SK-N-SH treated with all-trans-retinoic acid at 6 μM for 48 hours (cell line): ENCODE data around the gene TOP1.

Experiments used
- ATAC-seq: fragments of 200-7000 bp; cut with Tn5 transposase; 3 replicates; pipeline ENCODE4 v1.9.1; 2020; ENCODE audit warnings: mild to moderate bottlenecking, moderate library complexity
- ARNTL ChIP-seq: fragments of 450-650 bp; formaldehyde crosslinking; IDR thresholded peaks from 2 replicates; pipeline ENCODE4 v1.5.0; 2020; ENCODE audit warnings: low read depth, mild to moderate bottlenecking, moderate library complexity, borderline replicate concordance
- BACH2 ChIP-seq: fragments of 250-450 bp; sonication (Bioruptor Pico); IDR thresholded peaks from 2 replicates; pipeline ENCODE4 v1.9.0; 2021; ENCODE audit warnings: mild to moderate bottlenecking, borderline replicate concordance
- CSDC2 ChIP-seq: fragments of 250-450 bp; sonication (Bioruptor Pico); IDR thresholded peaks from 2 replicates; pipeline ENCODE4 v1.5.0; 2020; ENCODE audit warnings: mild to moderate bottlenecking, moderate library complexity
- ESRRG ChIP-seq: fragments of 250-450 bp; sonication (Bioruptor Pico); IDR thresholded peaks from 2 replicates; pipeline ENCODE4 v1.6.1; 2021; ENCODE audit warnings: mild to moderate bottlenecking
- GLIS3 ChIP-seq: fragments of 250-450 bp; sonication (Bioruptor Pico); IDR thresholded peaks from 2 replicates; pipeline ENCODE4 v1.5.0; 2020; ENCODE audit warnings: mild to moderate bottlenecking, moderate library complexity
- OSR1 ChIP-seq: fragments of 250-450 bp; sonication (Bioruptor Pico); IDR thresholded peaks from 2 replicates; pipeline ENCODE4 v1.8.0; 2022; ENCODE audit warnings: moderate library complexity, mild to moderate bottlenecking, inconsistent platforms
- PPARA ChIP-seq: fragments of 250-450 bp; sonication (Bioruptor Pico); IDR thresholded peaks from 2 replicates; pipeline ENCODE4 v1.5.0; 2020; ENCODE audit warnings: mild to moderate bottlenecking, borderline replicate concordance
- RARB ChIP-seq: fragments of 250-450 bp; sonication (Bioruptor Pico); IDR thresholded peaks from 2 replicates; pipeline ENCODE4 v1.8.0; 2021; ENCODE audit warnings: mild to moderate bottlenecking, moderate library complexity
- SNAI2 ChIP-seq: fragments of 250-450 bp; sonication (Bioruptor Pico); IDR thresholded peaks from 2 replicates; pipeline ENCODE4 v1.5.0; 2020; ENCODE audit warnings: mild to moderate bottlenecking, moderate library complexity
- TCF4 ChIP-seq: fragments of 250-450 bp; sonication (Bioruptor Pico); IDR thresholded peaks from 2 replicates; pipeline ENCODE4 v1.8.0; 2021; ENCODE audit warnings: mild to moderate bottlenecking, moderate library complexity, borderline replicate concordance
- TOX ChIP-seq: fragments of 250-450 bp; sonication (Bioruptor Pico); IDR thresholded peaks from 2 replicates; pipeline ENCODE4 v1.8.0; 2021; ENCODE audit warnings: mild to moderate bottlenecking, moderate library complexity, borderline replicate concordance
- ZC3H10 ChIP-seq: fragments of 250-450 bp; sonication (Bioruptor Pico); IDR thresholded peaks from 2 replicates; pipeline ENCODE4 v1.5.1; 2021; ENCODE audit warnings: mild to moderate bottlenecking, moderate library complexity
- ZFP3 ChIP-seq: fragments of 250-450 bp; sonication (Bioruptor Pico); IDR thresholded peaks from 2 replicates; pipeline ENCODE4 v1.5.0; 2020; ENCODE audit warnings: mild to moderate bottlenecking, moderate library complexity
- ZFP30 ChIP-seq: fragments of 450-650 bp; formaldehyde crosslinking; IDR thresholded peaks from 2 replicates; pipeline ENCODE4 v1.5.0; 2022; ENCODE audit warnings: mild to moderate bottlenecking, moderate library complexity
- ZNF565 ChIP-seq: fragments of 450-650 bp; formaldehyde crosslinking; conservative IDR thresholded peaks from 2 replicates; pipeline ENCODE4 v1.5.0; 2020; ENCODE audit warnings: low read depth, mild to moderate bottlenecking, moderate library complexity
- ZNF70 ChIP-seq: fragments of 450-650 bp; formaldehyde crosslinking; IDR thresholded peaks from 2 replicates; pipeline ENCODE4 v1.5.0; 2020; ENCODE audit warnings: mild to moderate bottlenecking, moderate library complexity
- ZNF8 ChIP-seq: fragments of 450-650 bp; formaldehyde crosslinking; IDR thresholded peaks from 2 replicates; pipeline ENCODE4 v1.5.0; 2020; ENCODE audit warnings: mild to moderate bottlenecking, moderate library complexity
- TF ChIP-seq, protein P1 (sequence below): fragments of 250-450 bp; sonication (Bioruptor Pico); IDR thresholded peaks from 2 replicates; pipeline ENCODE4 v1.5.0; 2020; ENCODE audit warnings: mild to moderate bottlenecking, moderate library complexity
- TF ChIP-seq, protein P2 (sequence below): fragments of 250-450 bp; sonication (Bioruptor Pico); IDR thresholded peaks from 2 replicates; pipeline ENCODE4 v1.8.0; 2020; ENCODE audit warnings: mild to moderate bottlenecking, moderate library complexity, borderline replicate concordance
- TF ChIP-seq, protein P3 (sequence below): fragments of 250-450 bp; sonication (Bioruptor Pico); IDR thresholded peaks from 2 replicates; pipeline ENCODE4 v1.5.1; 2021; ENCODE audit warnings: mild to moderate bottlenecking, moderate library complexity
- TF ChIP-seq, protein P4 (sequence below): fragments of 250-450 bp; sonication (Bioruptor Pico); IDR thresholded peaks from 2 replicates; pipeline ENCODE4 v1.8.0; 2021; ENCODE audit warnings: low read depth, mild to moderate bottlenecking, moderate library complexity, borderline replicate concordance

The TOP1 gene

DNA sequence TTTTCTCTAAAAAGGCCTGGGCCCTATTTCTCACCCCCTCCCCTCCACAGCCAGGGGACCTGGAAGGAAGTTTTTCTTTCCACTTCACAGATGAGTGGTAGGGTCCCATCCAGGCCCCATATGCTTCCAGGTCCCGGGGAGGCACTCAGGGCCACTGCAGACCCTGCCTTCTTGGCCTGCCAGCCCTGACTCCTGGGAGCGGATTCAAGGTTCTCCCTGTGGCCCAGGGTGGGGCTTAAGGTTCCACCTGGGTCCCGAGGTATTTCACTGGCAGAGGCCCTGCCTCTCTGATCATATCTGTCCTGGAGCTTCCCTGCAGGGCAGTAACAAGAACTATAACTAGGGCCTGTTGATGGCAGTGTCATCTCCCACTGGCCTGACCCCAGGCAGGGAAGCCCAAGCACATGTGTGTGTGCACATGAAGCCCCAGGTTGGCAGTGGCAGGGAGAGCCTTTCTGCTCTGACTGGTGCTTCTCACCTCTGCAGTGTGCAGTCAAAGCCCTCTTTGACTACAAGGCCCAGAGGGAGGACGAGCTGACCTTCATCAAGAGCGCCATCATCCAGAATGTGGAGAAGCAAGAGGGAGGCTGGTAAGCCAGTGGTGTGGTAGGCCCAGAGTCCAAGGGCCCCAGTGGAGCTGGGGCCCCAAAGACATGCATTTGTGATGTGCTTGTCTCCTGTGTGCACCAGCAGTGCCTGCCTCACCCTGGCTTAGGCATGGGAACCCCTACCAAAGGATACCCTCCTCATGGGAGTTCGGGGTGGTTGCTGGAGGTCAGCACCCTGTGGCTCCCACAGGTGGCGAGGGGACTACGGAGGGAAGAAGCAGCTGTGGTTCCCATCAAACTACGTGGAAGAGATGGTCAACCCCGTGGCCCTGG lies 139.9 kb downstream of the TOP1 start (continued):
- TF ChIP-seq RARB (CRISPR knock-in tag) (no peak), PPARA (CRISPR knock-in tag) (no peak)

DNA sequence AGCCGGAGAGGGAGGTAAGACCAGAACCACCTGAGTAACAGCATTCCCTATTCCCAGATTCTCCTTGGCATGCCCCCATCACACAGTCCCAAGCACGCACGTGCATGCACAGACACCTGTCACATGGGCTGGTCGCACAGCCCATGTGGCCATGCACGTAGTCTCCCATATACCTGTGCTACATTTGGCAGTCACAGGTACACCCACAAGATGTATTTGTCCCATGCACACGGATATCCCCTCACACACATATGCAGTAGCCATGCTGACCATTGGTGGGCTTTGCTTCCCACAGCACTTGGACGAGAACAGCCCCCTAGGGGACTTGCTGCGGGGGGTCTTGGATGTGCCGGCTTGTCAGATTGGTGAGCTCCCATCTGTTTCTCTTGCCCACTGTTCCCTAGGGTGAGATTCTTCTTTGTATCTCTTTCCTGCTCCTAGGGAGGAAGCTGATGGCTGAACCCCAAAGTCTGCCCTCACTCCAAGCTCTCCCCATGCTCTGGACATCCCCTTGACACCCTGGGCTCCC lies 140.6 kb downstream of the TOP1 start:
- no peak for ATAC-seq
- no peak for TF ChIP-seq RARB (CRISPR knock-in tag)
- no peak for TF ChIP-seq TCF4 (CRISPR knock-in tag)
- TF ChIP-seq OSR1 (CRISPR knock-in tag): no peak
- no peak for TF ChIP-seq PPARA (CRISPR knock-in tag)
- no peak for TF ChIP-seq ZFP30
- TF ChIP-seq ZNF8: no peak
- no peak for TF ChIP-seq ESRRG (CRISPR knock-in tag)
- no peak for TF ChIP-seq TOX (CRISPR knock-in tag)
- TF ChIP-seq, protein P1, sequence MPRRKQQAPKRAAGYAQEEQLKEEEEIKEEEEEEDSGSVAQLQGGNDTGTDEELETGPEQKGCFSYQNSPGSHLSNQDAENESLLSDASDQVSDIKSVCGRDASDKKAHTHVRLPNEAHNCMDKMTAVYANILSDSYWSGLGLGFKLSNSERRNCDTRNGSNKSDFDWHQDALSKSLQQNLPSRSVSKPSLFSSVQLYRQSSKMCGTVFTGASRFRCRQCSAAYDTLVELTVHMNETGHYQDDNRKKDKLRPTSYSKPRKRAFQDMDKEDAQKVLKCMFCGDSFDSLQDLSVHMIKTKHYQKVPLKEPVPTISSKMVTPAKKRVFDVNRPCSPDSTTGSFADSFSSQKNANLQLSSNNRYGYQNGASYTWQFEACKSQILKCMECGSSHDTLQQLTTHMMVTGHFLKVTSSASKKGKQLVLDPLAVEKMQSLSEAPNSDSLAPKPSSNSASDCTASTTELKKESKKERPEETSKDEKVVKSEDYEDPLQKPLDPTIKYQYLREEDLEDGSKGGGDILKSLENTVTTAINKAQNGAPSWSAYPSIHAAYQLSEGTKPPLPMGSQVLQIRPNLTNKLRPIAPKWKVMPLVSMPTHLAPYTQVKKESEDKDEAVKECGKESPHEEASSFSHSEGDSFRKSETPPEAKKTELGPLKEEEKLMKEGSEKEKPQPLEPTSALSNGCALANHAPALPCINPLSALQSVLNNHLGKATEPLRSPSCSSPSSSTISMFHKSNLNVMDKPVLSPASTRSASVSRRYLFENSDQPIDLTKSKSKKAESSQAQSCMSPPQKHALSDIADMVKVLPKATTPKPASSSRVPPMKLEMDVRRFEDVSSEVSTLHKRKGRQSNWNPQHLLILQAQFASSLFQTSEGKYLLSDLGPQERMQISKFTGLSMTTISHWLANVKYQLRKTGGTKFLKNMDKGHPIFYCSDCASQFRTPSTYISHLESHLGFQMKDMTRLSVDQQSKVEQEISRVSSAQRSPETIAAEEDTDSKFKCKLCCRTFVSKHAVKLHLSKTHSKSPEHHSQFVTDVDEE: no peak
- TF ChIP-seq ARNTL (CRISPR knock-in tag): no peak
- TF ChIP-seq, protein P2, sequence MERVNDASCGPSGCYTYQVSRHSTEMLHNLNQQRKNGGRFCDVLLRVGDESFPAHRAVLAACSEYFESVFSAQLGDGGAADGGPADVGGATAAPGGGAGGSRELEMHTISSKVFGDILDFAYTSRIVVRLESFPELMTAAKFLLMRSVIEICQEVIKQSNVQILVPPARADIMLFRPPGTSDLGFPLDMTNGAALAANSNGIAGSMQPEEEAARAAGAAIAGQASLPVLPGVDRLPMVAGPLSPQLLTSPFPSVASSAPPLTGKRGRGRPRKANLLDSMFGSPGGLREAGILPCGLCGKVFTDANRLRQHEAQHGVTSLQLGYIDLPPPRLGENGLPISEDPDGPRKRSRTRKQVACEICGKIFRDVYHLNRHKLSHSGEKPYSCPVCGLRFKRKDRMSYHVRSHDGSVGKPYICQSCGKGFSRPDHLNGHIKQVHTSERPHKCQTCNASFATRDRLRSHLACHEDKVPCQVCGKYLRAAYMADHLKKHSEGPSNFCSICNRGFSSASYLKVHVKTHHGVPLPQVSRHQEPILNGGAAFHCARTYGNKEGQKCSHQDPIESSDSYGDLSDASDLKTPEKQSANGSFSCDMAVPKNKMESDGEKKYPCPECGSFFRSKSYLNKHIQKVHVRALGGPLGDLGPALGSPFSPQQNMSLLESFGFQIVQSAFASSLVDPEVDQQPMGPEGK (CRISPR knock-in tag): no peak
- no peak for TF ChIP-seq BACH2 (CRISPR knock-in tag)
- TF ChIP-seq ZC3H10 (CRISPR knock-in tag): no peak
- TF ChIP-seq CSDC2 (CRISPR knock-in tag): no peak
- TF ChIP-seq SNAI2 (CRISPR knock-in tag): no peak
- TF ChIP-seq ZFP3 (CRISPR knock-in tag): no peak
- TF ChIP-seq ZNF70 (CRISPR knock-in tag): no peak
- no peak for TF ChIP-seq GLIS3 (CRISPR knock-in tag)
- no peak for TF ChIP-seq ZNF565 (CRISPR knock-in tag)

DNA sequence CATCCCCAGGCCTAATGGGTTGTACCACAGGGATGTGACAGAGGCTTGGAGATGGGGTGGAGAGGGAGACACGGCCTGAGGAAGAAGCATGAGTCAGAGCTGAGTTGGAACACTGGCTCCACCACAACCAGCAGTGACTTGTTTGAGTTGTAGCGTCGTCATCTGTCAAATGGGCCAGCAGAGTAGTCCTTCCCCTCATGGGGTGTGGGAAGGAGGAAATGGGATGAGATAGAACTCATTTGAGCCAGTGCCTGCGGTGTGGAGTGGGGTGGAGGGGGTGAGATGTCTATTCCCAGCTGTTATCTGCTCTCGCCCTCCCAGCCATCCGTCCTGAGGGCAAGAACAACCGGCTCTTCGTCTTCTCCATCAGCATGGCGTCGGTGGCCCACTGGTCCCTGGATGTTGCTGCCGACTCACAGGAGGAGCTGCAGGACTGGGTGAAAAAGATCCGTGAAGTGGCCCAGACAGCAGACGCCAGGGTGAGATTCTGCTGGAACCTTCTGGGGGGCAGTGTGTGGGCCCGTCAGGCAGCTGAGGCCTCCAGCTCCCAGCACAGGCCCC lies 141.2 kb downstream of the TOP1 start:
- TF ChIP-seq ZNF70 (CRISPR knock-in tag): no peak
- no peak for TF ChIP-seq ZFP30
- no peak for TF ChIP-seq BACH2 (CRISPR knock-in tag)
- TF ChIP-seq RARB (CRISPR knock-in tag): no peak
- TF ChIP-seq, protein P2 (CRISPR knock-in tag): no peak
- TF ChIP-seq, protein P3, sequence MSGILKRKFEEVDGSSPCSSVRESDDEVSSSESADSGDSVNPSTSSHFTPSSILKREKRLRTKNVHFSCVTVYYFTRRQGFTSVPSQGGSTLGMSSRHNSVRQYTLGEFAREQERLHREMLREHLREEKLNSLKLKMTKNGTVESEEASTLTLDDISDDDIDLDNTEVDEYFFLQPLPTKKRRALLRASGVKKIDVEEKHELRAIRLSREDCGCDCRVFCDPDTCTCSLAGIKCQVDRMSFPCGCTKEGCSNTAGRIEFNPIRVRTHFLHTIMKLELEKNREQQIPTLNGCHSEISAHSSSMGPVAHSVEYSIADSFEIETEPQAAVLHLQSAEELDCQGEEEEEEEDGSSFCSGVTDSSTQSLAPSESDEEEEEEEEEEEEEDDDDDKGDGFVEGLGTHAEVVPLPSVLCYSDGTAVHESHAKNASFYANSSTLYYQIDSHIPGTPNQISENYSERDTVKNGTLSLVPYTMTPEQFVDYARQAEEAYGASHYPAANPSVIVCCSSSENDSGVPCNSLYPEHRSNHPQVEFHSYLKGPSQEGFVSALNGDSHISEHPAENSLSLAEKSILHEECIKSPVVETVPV (CRISPR knock-in tag): no peak
- no peak for TF ChIP-seq GLIS3 (CRISPR knock-in tag)
- TF ChIP-seq, protein P1: no peak
- no peak for TF ChIP-seq ZC3H10 (CRISPR knock-in tag)
- TF ChIP-seq, protein P4, sequence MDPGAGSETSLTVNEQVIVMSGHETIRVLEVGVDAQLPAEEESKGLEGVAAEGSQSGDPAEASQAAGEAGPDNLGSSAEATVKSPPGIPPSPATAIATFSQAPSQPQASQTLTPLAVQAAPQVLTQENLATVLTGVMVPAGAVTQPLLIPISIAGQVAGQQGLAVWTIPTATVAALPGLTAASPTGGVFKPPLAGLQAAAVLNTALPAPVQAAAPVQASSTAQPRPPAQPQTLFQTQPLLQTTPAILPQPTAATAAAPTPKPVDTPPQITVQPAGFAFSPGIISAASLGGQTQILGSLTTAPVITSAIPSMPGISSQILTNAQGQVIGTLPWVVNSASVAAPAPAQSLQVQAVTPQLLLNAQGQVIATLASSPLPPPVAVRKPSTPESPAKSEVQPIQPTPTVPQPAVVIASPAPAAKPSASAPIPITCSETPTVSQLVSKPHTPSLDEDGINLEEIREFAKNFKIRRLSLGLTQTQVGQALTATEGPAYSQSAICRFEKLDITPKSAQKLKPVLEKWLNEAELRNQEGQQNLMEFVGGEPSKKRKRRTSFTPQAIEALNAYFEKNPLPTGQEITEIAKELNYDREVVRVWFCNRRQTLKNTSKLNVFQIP (CRISPR knock-in tag): no peak
- TF ChIP-seq, all 23 proteins: peak for 0
- peak; percentile 4; the same call in 1 of the 3 replicates for ATAC-seq
